GM19397 (cell line): ENCODE measurements around the gene NUP93.

Experiments
- ATAC-seq: cut with Tn5 transposase; IDR thresholded peaks from one replicate; pipeline ENCODE4 v1.9.1; 2021; ENCODE audit warnings: mild to moderate bottlenecking, moderate library complexity; ENCODE audit not compliant: unreplicated experiment

Gene NUP93

DNA sequence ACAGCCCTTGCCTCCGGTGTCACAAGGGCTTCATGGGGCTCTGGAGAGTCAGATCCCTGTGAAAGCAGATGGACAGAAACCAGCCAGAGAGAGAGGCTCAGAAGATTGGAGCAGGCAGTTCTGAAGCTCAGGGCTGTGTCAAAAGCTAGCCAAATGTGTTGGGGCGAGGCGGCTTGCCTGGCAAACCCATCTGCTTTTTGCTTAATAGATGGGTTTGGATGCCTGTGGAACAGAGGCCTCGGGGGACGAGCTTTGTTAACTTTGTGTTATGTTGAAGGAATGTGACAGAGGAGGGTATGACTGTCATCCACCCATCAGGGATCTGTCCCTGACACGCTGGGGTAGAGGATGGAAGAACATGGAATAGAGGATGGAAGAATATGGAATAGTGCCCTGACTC is 114.1 kb downstream of the NUP93 start:
- ATAC-seq = no peak

DNA sequence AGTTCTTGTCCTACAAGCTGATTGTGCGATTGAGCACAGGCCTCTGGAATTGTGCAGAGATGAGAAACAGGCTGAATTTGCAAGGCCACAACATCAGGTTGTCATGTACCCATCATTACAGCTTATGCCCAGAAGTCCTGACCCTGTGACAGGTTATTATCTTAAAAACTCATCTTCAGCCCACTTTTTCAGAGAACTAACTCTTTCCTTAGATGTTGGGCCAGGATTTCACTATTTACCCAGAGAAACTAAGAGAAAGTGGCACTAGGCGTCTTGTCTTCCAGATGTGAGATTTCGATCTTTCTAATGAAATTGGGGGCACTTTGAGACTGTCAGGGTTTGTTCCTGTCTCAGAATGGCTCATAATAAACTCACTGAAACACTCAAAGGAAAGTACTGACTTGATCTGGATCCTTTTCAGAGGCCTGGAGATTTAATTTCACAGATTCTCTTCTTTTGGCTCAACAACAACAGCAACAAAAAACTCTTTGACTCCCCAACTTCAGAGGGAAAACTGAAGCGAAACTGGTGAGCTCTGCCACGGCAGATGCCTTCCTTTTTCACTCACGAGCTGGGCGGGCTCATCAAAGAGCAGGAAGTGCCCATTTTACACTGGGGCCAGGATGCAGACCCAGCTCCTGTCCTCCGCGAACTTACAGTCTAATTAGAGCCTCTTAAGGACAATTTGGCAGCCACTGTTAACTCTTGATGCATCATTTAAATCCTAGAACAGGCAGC is 117.4 kb downstream of the NUP93 start:
- no peak for ATAC-seq

- no peak for ATAC-seq
Measured at GRCh38 chr16:56848029-56848936, 118.4 kb downstream of the NUP93 start.

GRCh38 chr16:56848955-56849689 is 119.2 kb downstream of the NUP93 start:
- no peak for ATAC-seq

GRCh38 chr16:56849690-56850680 is 120.1 kb downstream of the NUP93 start:
- ATAC-seq = no peak

GRCh38 chr16:56851671-56852400 is 121.9 kb downstream of the NUP93 start:
- no peak for ATAC-seq

GRCh38 chr16:56852401-56852730 is 122.4 kb downstream of the NUP93 start:
- no peak for ATAC-seq

DNA sequence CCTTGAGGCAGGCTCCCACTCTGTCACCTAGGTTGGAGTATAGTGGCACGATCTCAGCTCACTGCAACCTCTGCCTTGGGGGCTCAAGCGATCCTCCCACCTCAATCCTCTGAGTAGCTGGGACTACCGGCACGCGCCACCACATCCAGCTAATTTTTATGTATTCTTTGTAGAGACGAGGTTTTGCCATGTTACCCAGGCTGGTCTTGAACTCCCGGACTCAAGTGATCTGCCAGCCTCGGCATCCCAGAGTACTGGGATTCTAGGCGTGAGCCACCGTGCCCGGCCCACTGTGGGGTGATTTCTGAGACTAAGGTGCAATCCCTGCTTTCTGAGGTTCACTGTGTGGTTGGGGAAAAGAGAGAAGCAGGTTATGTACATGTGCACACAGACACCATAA is 123.0 kb downstream of the NUP93 start:
- no peak for ATAC-seq

- no peak for ATAC-seq
Measured at GRCh38 chr16:56855201-56855600, 125.3 kb downstream of the NUP93 start.

DNA sequence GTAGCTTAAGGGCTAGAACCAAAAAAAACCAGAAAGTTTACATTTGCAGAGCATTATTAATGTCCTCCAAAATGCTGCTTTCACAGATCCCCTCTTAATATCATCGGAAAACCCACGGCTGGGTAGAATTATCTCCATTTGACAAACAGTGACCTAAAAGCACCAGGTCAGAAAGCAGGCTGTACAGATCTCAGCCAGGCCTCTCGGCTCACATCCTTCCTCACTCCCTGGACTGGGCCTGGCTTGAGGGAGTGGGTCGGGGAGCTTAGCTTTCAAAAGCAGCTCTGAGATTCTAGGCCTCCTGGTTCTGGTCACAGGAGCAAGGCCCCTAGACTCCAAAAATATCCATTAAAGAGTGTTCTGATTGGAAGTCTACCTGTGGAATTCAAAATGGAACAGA is 126.0 kb downstream of the NUP93 start:
- ATAC-seq = no peak

- ATAC-seq = no peak
Measured at GRCh38 chr16:56856876-56857447, 127.0 kb downstream of the NUP93 start.

GRCh38 chr16:56858374-56858773 is 128.4 kb downstream of the NUP93 start:
- no peak for ATAC-seq

GRCh38 chr16:56859636-56860035 is 129.7 kb downstream of the NUP93 start:
- ATAC-seq = no peak

DNA sequence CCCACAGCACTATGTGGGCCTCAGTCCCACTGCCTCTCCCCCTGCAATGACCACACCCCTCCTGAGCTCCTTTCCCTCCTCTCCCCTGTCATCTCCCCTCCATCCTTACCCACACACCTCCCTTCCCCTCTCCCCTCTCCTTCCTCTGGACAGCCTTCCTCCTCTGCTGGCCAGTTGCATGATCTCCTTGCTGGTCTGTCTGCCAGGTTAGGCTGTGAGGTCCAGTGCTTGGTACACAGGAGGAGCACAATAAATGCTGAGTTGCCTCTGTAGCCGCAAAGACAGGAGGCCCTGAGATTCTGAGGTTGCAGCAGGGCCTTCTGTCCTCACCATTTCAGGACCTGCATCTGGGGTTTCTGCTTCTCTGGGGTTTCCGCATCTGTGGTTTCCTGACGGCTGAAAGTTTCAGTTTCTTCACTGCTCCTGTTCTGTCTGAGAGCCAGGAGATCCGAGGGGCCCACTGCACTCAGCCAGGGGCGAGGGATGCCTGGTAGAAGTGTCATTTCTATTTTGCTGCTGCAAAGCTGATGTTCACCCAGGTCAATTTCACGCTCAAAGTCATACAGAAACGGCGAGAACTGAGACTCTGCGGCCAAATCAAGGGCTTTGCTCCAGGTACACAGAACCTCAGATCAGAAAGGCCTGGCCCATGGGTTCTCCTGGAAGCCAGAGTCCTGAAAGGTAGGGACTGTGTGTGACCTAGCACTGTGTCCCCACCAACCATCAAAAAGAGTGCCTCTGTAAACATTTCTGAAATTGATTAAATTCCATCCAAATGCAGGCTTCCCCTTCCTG is 130.5 kb downstream of the NUP93 start:
- no peak for ATAC-seq

GRCh38 chr16:56861092-56861610 is 131.2 kb downstream of the NUP93 start:
- no peak for ATAC-seq

DNA sequence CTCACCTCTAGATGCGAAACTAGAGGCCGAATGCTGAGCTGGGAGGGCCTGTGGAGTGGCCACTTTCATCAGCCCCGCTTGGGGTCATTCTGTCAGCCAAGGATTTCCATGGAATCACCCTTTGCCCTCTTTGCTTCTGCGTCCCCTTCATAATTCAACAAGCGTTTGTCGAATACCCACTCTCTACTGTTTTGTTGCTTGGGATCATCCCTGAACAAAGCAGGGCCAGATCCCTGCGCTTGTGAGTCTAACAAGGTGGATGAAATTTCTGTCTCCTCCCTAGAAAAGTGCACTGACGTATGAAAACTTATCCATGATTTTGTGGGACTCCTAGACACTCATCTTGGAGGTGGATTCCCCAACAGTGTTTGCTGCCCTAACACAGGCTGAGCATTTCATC is 131.8 kb downstream of the NUP93 start:
- ATAC-seq = no peak

GRCh38 chr16:56862776-56863175 is 132.8 kb downstream of the NUP93 start:
- no peak for ATAC-seq

GRCh38 chr16:56864960-56865359 is 135.0 kb downstream of the NUP93 start, which contains the start of gene SLC12A3:
Gene SLC12A3, plus strand, starts transcription at chr16:56865207. Its CDS starts 29 bp downstream, at chr16:56865236.
- ATAC-seq = no peak
